Fibroblast of mammary gland (primary cell): ENCODE data around the gene PPFIA2.
A peak's percentile ranks its signal among the peaks of the same experiment; 100 is the strongest.

Experiments
- DNase-seq: peaks from one replicate; pipeline ENCODE4 v3.0.0-alpha.2; 2010; ENCODE audit warnings: low read depth
- H3K4me3 ChIP-seq: 2 replicates; pipeline ENCODE4 v1.5.1; 2011; ENCODE audit warnings: low read depth, mild to moderate bottlenecking, low read length, moderate library complexity; ENCODE audit not compliant: control insufficient read depth
- CTCF ChIP-seq: conservative IDR thresholded peaks from 2 replicates; pipeline ENCODE4 v1.5.1; 2011; ENCODE audit warnings: low read depth, low read length, inconsistent platforms; ENCODE audit not compliant: control insufficient read depth, insufficient read depth

The PPFIA2 gene

GRCh38 chr12:81627336-81628189 is 131.6 kb downstream of the PPFIA2 start:
- H3K4me3 ChIP-seq = no peak overlapping the region
- TF ChIP-seq CTCF = peak; percentile 61
- peak; percentile 60 for DNase-seq

DNA sequence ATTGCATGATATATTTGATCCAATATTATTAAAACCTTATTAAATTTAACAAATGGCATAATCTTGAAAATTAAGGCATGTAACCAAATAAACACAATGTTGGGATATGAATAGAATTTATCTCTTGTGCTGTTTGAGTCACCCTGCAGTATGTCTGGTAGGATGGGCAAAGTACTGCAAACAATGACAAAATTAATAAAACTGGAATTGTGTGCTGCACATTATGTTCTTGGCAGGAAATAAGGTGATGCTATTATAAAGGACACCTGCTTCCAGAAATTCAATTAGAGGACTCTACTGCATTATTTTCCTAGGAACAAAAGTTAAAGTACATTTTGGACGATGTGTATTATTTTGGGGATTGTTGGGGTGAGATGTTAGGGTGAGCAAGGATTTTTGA is 132.7 kb downstream of the PPFIA2 start:
- TF ChIP-seq CTCF = no peak
- DNase-seq = no peak

GRCh38 chr12:81617915-81618314 is 141.2 kb downstream of the PPFIA2 start:
- DNase-seq = no peak
- H3K4me3 ChIP-seq = no peak overlapping the region
- TF ChIP-seq CTCF = no peak

More for the DNA sequence above, 132.7 kb downstream of the PPFIA2 start:
- H3K4me3 ChIP-seq = no peak overlapping the region

GRCh38 chr12:81615026-81615588 is 144.0 kb downstream of the PPFIA2 start:
- TF ChIP-seq CTCF = no peak
- no peak overlapping the region for H3K4me3 ChIP-seq
- DNase-seq = peak; percentile 18

DNA sequence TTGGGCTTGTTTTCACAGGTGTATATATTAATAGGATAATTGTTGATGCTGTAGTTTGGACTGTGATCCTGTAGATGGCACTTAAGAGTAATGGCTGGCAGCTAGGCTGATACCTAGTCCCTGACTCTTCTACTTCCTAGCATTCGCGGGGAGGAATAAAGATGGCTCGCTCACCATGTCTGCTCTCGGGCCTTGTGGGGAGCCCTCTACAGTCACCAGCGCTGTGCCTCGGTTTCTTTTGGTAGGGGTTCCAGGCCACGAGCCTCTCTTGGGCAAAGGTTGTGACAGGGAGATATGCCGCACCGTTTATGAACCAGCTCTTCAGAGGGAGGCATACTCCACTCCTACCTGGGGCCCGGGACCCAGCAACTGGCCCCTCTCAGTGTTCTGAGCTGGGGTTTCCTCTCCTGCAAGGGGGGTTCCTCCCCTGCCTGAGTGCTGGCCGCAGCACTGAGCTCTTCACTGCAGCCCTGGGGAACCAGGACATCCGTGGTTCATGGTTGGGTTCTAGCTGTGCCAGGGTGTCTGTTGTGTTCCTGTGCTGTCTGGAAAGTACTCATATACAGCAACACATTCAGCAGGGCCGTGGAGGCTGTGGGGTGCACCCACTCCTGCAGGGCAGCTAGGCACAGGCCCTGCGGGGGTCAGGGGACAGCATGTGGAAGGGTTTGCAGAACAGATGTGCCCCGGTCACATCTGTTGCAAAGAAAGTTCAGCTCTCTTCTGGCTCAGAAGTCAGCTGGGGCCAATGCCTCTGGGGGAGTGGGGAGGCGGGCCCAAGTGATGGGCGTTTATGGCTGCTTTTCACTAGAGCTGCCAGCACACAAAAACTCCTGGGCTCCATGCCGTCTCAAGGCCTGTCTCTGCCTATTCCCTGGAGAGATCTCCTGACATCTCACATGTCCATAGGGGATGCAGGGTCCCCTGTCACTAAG is 147.9 kb downstream of the PPFIA2 start:
- peak; percentile 6 for DNase-seq
- peak; percentile 32 for TF ChIP-seq CTCF
- no peak overlapping the region for H3K4me3 ChIP-seq

GRCh38 chr12:81597928-81598604 is 161.1 kb downstream of the PPFIA2 start:
- DNase-seq = no peak
- H3K4me3 ChIP-seq = no peak overlapping the region
- TF ChIP-seq CTCF = no peak
